IMR-90 (cell line): ENCODE data around the gene INO80E. TPM values are rescaled to one million over a fixed set of nuclear protein-coding genes. Genes with fewer than 3 reads are reported as not detected.

Source experiments
- ATAC-seq: fragments of 200-7000 bp; cut with Tn5 transposase; 2 replicates; pipeline ENCODE4 v1.9.1; 2020; ENCODE audit warnings: low read depth, mild to moderate bottlenecking, moderate library complexity
- BruUV-seq: library from RNA; stranded (reverse); fragments of 400-500 nt; replicated peaks from 2 replicates; lab custom pipeline; 2021; lab: Mats Ljungman, UMichigan
- CTCF ChIA-PET: fragments of 300-600 bp; formaldehyde crosslinking; extraction: SDS; loops from one replicate; lab custom pipeline; 2021; ENCODE audit warnings: antibody characterized with exemption; lab: Yijun Ruan, JAX
- POLR2A ChIA-PET: fragments of 300-600 bp; sonication (Branson Sonifier 250); formaldehyde crosslinking; loops from one replicate; lab custom pipeline; 2022; ENCODE audit warnings: antibody characterized with exemption; ENCODE audit not compliant: unreplicated experiment; lab: Charles Lee
- DNase-seq: peaks from one replicate; pipeline ENCODE4 v3.0.0; 2013
- H2AFZ ChIP-seq: replicated peaks from 2 replicates; pipeline ENCODE3; 2013; ENCODE audit warnings: low read length, mild to moderate bottlenecking; ENCODE audit not compliant: poor library complexity
- H2AK5ac ChIP-seq: 2 replicates; pipeline ENCODE4 v1.6.1; 2013; ENCODE audit warnings: low read depth, low read length, inconsistent platforms
- H2AK9ac ChIP-seq: replicated peaks from 2 replicates; pipeline ENCODE3; 2013; ENCODE audit warnings: mild to moderate bottlenecking, low read depth, low read length, moderate library complexity; ENCODE audit not compliant: poor library complexity
- H2BK120ac ChIP-seq: 2 replicates; pipeline ENCODE4 v1.6.1; 2013; ENCODE audit warnings: low read depth, low read length, inconsistent platforms
- H2BK15ac ChIP-seq: 3 replicates; pipeline ENCODE4 v1.6.1; 2013; ENCODE audit warnings: low read depth, low read length, inconsistent platforms
- H2BK20ac ChIP-seq: 2 replicates; pipeline ENCODE4 v1.6.1; 2013; ENCODE audit warnings: low read depth, mild to moderate bottlenecking, inconsistent platforms, low read length, moderate library complexity
- H2BK5ac ChIP-seq: 2 replicates; pipeline ENCODE4 v1.6.1; 2013; ENCODE audit warnings: mild to moderate bottlenecking, low read depth, low read length, inconsistent platforms; ENCODE audit not compliant: poor library complexity, severe bottlenecking
- H3K14ac ChIP-seq: replicated peaks from 2 replicates; pipeline ENCODE4 v1.6.1; 2013; ENCODE audit warnings: low read depth, low read length, inconsistent platforms
- H3K18ac ChIP-seq: 2 replicates; pipeline ENCODE4 v1.6.1; 2013; ENCODE audit warnings: low read depth, low read length, control low read depth
- H3K23ac ChIP-seq: 2 replicates; pipeline ENCODE4 v1.6.1; 2013; ENCODE audit warnings: low read depth, low read length, inconsistent platforms
- H3K27ac ChIP-seq: 2 replicates; pipeline ENCODE4 v1.5.1; 2013; ENCODE audit warnings: mild to moderate bottlenecking, control low read depth, low read length; ENCODE audit not compliant: insufficient read depth
- H3K27me3 ChIP-seq: 2 replicates; pipeline ENCODE4 v1.6.1; 2013; ENCODE audit warnings: low read length; ENCODE audit not compliant: control insufficient read depth, insufficient read depth
- H3K36me3 ChIP-seq: 2 replicates; pipeline ENCODE4 v1.6.1; 2013; ENCODE audit warnings: low read length, mixed read lengths; ENCODE audit not compliant: control insufficient read depth, insufficient read depth
- H3K4ac ChIP-seq: 2 replicates; pipeline ENCODE4 v1.6.1; 2013; ENCODE audit warnings: low read depth, low read length, inconsistent platforms
- H3K4me1 ChIP-seq: 2 replicates; pipeline ENCODE4 v1.6.1; 2013; ENCODE audit warnings: low read length, mixed read lengths; ENCODE audit not compliant: control insufficient read depth, insufficient read depth
- H3K4me2 ChIP-seq: 2 replicates; pipeline ENCODE4 v1.6.1; 2013; ENCODE audit warnings: low read depth, mild to moderate bottlenecking, control low read depth, low read length, moderate library complexity
- H3K4me3 ChIP-seq: 2 replicates; pipeline ENCODE4 v1.5.1; 2013; ENCODE audit warnings: low read depth, mild to moderate bottlenecking, control low read depth, low read length, moderate library complexity; ENCODE audit not compliant: insufficient read depth
- H3K56ac ChIP-seq: 2 replicates; pipeline ENCODE4 v1.6.1; 2013; ENCODE audit warnings: low read length, inconsistent platforms; ENCODE audit not compliant: insufficient read depth; ENCODE audit errors: extremely low read depth
- H3K79me1 ChIP-seq, 2 experiments: 2 replicates each; pipeline ENCODE4 v1.6.1; 2013; ENCODE audit warnings: low read length in 2 of 2, inconsistent platforms in 1 of 2, low read depth in 1 of 2
- H3K9ac ChIP-seq: 2 replicates; pipeline ENCODE4 v1.6.1; 2013; ENCODE audit warnings: low read depth, low read length, control low read depth
- H3K9me1 ChIP-seq: 2 replicates; pipeline ENCODE4 v1.6.1; 2013; ENCODE audit warnings: low read length, inconsistent platforms; ENCODE audit not compliant: insufficient read depth
- H3K9me3 ChIP-seq: 2 replicates; pipeline ENCODE4 v1.6.1; 2013; ENCODE audit warnings: low read length; ENCODE audit not compliant: control insufficient read depth, insufficient read depth
- H4K20me1 ChIP-seq: 2 replicates; pipeline ENCODE4 v1.6.1; 2013; ENCODE audit warnings: low read length, inconsistent platforms; ENCODE audit not compliant: insufficient read depth
- H4K5ac ChIP-seq: 2 replicates; pipeline ENCODE4 v1.6.1; 2013; ENCODE audit warnings: mild to moderate bottlenecking, low read depth, low read length, control low read depth
- H4K8ac ChIP-seq, 2 experiments: 2 replicates each; pipeline ENCODE4 v1.6.1; 2013; ENCODE audit warnings: low read depth in 2 of 2, low read length in 2 of 2, control low read depth in 1 of 2, inconsistent platforms in 1 of 2
- H4K91ac ChIP-seq: 2 replicates; pipeline ENCODE4 v1.6.1; 2013; ENCODE audit warnings: low read depth, low read length, inconsistent platforms; ENCODE audit not compliant: insufficient read depth
- CEBPB ChIP-seq: IDR thresholded peaks from 2 replicates; pipeline ENCODE4 v1.6.1; 2012; ENCODE audit warnings: low read depth, low read length, improper control_type of control experiment
- CHD1 ChIP-seq: IDR thresholded peaks from 2 replicates; pipeline ENCODE4 v1.6.1; 2012; ENCODE audit warnings: low read depth, low read length, improper control_type of control experiment
- CTCF ChIP-seq: conservative IDR thresholded peaks from 2 replicates; pipeline ENCODE4 v1.5.1; 2012; ENCODE audit warnings: mild to moderate bottlenecking, low read depth, low read length, improper control_type of control experiment
- ELK1 ChIP-seq: fragments of 150-350 bp; IDR thresholded peaks from 2 replicates; pipeline ENCODE4 v1.6.1; 2016; ENCODE audit warnings: low read depth, mild to moderate bottlenecking, low read length, moderate library complexity, borderline replicate concordance
- MAZ ChIP-seq: IDR thresholded peaks from 2 replicates; pipeline ENCODE4 v1.6.1; 2012; ENCODE audit warnings: low read depth, mild to moderate bottlenecking, low read length, improper control_type of control experiment, moderate library complexity, borderline replicate concordance
- MXI1 ChIP-seq: IDR thresholded peaks from 2 replicates; pipeline ENCODE4 v1.6.1; 2012; ENCODE audit warnings: low read depth, mild to moderate bottlenecking, low read length, moderate library complexity, borderline replicate concordance
- POLR2A ChIP-seq: IDR thresholded peaks from 2 replicates; pipeline ENCODE4 v1.6.1; 2012; ENCODE audit warnings: mild to moderate bottlenecking, low read depth, low read length
- RAD21 ChIP-seq: IDR thresholded peaks from 2 replicates; pipeline ENCODE4 v1.6.1; 2012; ENCODE audit warnings: low read length, improper control_type of control experiment
- RFX5 ChIP-seq: IDR thresholded peaks from 2 replicates; pipeline ENCODE4 v1.8.0; 2012; ENCODE audit warnings: low read depth, mild to moderate bottlenecking, low read length, moderate library complexity
- SMC3 ChIP-seq: fragments of 150-350 bp; IDR thresholded peaks from 2 replicates; pipeline ENCODE4 v1.6.1; 2016; ENCODE audit warnings: low read depth, mild to moderate bottlenecking, antibody characterized with exemption, low read length, moderate library complexity
- WGBS, 2 experiments: methylation state at CpG; one replicate each; pipeline versions ENCODE4 v1.1.5 to v1.1.7; 2013; ENCODE audit warnings: missing lambda C conversion rate in 2 of 2; ENCODE audit not compliant: insufficient read length in 1 of 2; ENCODE audit errors: extremely low coverage in 2 of 2; 5-methylcytosine and 5-hydroxymethylcytosine counted together
- dilution Hi-C: fragments of 300-500 bp; cut with HindIII; formaldehyde crosslinking; loops from one replicate; pipeline ENCODE4 v1.14.3; 2018; ENCODE audit warnings: low sequenced_read_pairs; ENCODE audit not compliant: unreplicated experiment
- in situ Hi-C: fragments of 300-500 bp; cut with MboI; formaldehyde crosslinking; loops from 3 replicates; pipeline ENCODE4 v1.14.3; 2019; ENCODE audit warnings: low sequenced_read_pairs, inconsistent platforms, mixed read lengths
- intact Hi-C: fragments of 100-400 bp; cut with micrococcal nuclease; formaldehyde crosslinking; loops from 2 replicates; pipeline ENCODE4 v1.10.0; 2022
- polyA plus RNA-seq, 3 experiments: library from polyadenylated mRNA; depleted of rRNA; stranded (reverse); fragments of >200 nt; gene quantifications; 2 replicates each; pipeline ENCODE4 v1.2.3, GENCODE V29; 2012; ENCODE audit warnings: low replicate concordance in 1 of 3
- total RNA-seq: library from RNA; depleted of rRNA; stranded (reverse); fragments of >200 nt; gene quantifications from 2 replicates; pipeline ENCODE4 v1.2.3, GENCODE V29; 2012

INO80E gene
- total and polyA plus RNA-seq, 2 of the 4 experiments (the other 2 are of a cell fraction) = 40.9 to 42.1 TPM

GRCh38 chr16:30005341-30006094 lies 9.5 kb downstream of the INO80E start:
- Histone ChIP-seq H2BK15ac (no peak overlapping the region), H2BK5ac (no peak overlapping the region), H2AK9ac (peak overlapping the region; percentile 96), H3K27ac (no peak overlapping the region), H2AFZ (peak overlapping the region; percentile 21), H3K18ac (no peak overlapping the region), H4K20me1 (no peaks in the 10 kb centered on the region; the same call in 1 of the 2 replicates), H3K23ac (no peak overlapping the region), H3K14ac (no peak overlapping the region), H3K4ac (no peak overlapping the region), H2AK5ac (peak overlapping the region; percentile 67), H3K27me3 (peaks cover 12% of the 10 kb centered on the region), H2BK120ac (no peak overlapping the region), H4K5ac (no peak overlapping the region), H4K91ac (no peak overlapping the region), H3K9me1 (no peaks in the 10 kb centered on the region), H3K4me3 (no peak overlapping the region), H3K9ac (no peak overlapping the region), H3K4me1 (no peaks in the 10 kb centered on the region; the same call in 1 of the 2 replicates), H2BK20ac (no peak overlapping the region), H3K56ac (no peak overlapping the region), H3K9me3 (no peaks in the 10 kb centered on the region), H3K4me2 (no peak overlapping the region), H3K36me3 (peaks cover 15% of the 10 kb centered on the region; the same call in 1 of the 2 replicates), H4K8ac (no peak overlapping the region), H3K79me1 (peaks cover 0 to 4% of the 10 kb centered on the region in 2 experiments; a peak in 1 of 4 replicates)
- peak; percentile 83 for TF ChIP-seq SMC3
- TF ChIP-seq CEBPB = no peak
- TF ChIP-seq RAD21 = peak; percentile 64
- no peak for TF ChIP-seq RFX5
- TF ChIP-seq ELK1 = no peak
- peak; percentile 29; the same call in 1 of the 2 replicates for TF ChIP-seq MAZ
- peak; percentile 73 for TF ChIP-seq CTCF
- no peak for TF ChIP-seq POLR2A
- no peak for TF ChIP-seq CHD1
- no peak for TF ChIP-seq MXI1
- DNase-seq = peak; percentile 31
- dilution Hi-C loops = no loop called here
- ATAC-seq = peak; percentile 85
- ChIA-PET CTCF (interaction anchor here (0.8 kb wide), 1 partner anchor 106 kb away, joined by 3 read pairs; the partner anchor contains the start of gene SEZ6L2), POLR2A (interaction anchor here (0.5 kb wide), 1 partner anchor 886 kb away, joined by 3 read pairs; no protein-coding TSS in a partner anchor)
- in situ Hi-C loops = no loop called here
- intact Hi-C loops = no loop called here
- BruUV-seq = no TSS peak
- WGBS, 2 experiments = 85% methylated on average over 22 of the region's 35 CpGs; no CpG with 5 or more reads in 1 of the 2 experiments
